Measurements from ENCODE around the gene ATP6V1C2.

DNA sequence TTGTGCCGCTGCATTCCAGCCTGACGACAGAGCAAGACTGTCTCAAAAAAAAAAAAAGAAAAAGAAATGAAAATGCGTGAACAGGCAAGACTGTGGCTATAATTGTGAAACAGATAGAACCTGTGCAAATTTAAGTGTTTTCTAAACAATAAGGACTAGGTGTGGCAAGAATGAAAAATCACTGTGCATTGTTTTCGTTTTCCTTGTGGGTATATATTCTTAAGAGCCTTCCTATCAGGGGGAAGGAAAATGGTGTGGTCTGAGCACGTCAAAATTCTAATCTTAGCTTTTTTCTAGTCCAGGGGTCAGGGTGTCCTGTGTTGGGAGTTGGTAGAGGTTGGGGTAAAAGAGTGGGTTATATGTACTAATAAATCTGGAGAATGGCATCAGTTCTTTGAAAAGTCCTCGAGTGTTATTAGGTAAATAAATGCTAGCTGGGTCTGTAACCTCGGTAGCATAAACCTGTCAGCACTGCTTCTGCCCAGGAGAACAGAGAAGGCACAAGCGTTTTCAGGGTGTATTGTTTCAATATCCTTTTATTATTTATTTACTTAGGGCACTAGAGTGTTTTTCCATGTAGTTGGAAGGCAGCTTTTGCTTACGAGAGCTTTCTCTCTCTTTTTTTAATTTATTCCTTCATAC lies 11.6 kb downstream of the ATP6V1C2 start:
- TF ChIP-seq POLR2A (IDR thresholded peaks at IDR 0.05; ENCODE audit: low read length) (no peak), GATA1 (IDR thresholded peaks at IDR 0.05; ENCODE audit: low read depth, low read length) (no peak)
